A673 (cell line): ENCODE results near the gene KDM4D. TPM values are rescaled to one million over a fixed set of nuclear protein-coding genes. Genes with fewer than 3 reads are reported as not detected.

Experiments used
- BruUV-seq: library from RNA; stranded (reverse); fragments of 400-500 nt; replicated peaks from 2 replicates; lab custom pipeline; 2021; lab: Mats Ljungman, UMichigan
- CTCF ChIA-PET: fragments of 300-600 bp; sonication (Branson Sonifier 250); formaldehyde crosslinking; loops from one replicate; lab custom pipeline; 2022; ENCODE audit warnings: antibody characterized with exemption; lab: Charles Lee
- POLR2A ChIA-PET: fragments of 300-600 bp; sonication (Branson Sonifier 250); formaldehyde crosslinking; loops from one replicate; lab custom pipeline; 2022; ENCODE audit warnings: antibody characterized with exemption; ENCODE audit not compliant: low non-redundant PET; lab: Charles Lee
- DNase-seq: peaks from one replicate; pipeline ENCODE4 v3.0.0-alpha.2; 2015; ENCODE audit warnings: low spot score
- H3K27ac ChIP-seq: fragments of 200-600 bp; sonication (generic); 2 replicates; pipeline ENCODE4 v1.5.1; 2016; ENCODE audit warnings: mixed run types, low read depth, mild to moderate bottlenecking, mixed read lengths, antibody characterized with exemption, low read length; ENCODE audit not compliant: poor library complexity, severe bottlenecking
- H3K27me3 ChIP-seq: fragments of 200-600 bp; sonication (generic); replicated peaks from 2 replicates; pipeline ENCODE4 v1.6.1; 2017; ENCODE audit warnings: mixed run types, low read depth, mild to moderate bottlenecking, mixed read lengths, antibody characterized with exemption, low read length; ENCODE audit not compliant: insufficient read depth, poor library complexity
- H3K36me3 ChIP-seq: fragments of 200-600 bp; sonication (generic); 2 replicates; pipeline ENCODE4 v1.6.1; 2016; ENCODE audit warnings: mixed run types, mild to moderate bottlenecking, mixed read lengths, antibody characterized with exemption, low read length; ENCODE audit not compliant: insufficient read depth, poor library complexity, severe bottlenecking
- H3K4me1 ChIP-seq: fragments of 200-600 bp; sonication (generic); 2 replicates; pipeline ENCODE4 v1.6.1; 2017; ENCODE audit warnings: mixed run types, mild to moderate bottlenecking, mixed read lengths, antibody characterized with exemption, low read length; ENCODE audit not compliant: insufficient read depth, poor library complexity, severe bottlenecking
- H3K4me3 ChIP-seq: fragments of 200-600 bp; sonication (generic); 2 replicates; pipeline ENCODE4 v1.5.1; 2016; ENCODE audit warnings: low read depth, mixed run types, mild to moderate bottlenecking, mixed read lengths, low read length; ENCODE audit not compliant: poor library complexity, severe bottlenecking
- H3K9me3 ChIP-seq: fragments of 200-600 bp; sonication (generic); 2 replicates; pipeline ENCODE4 v1.6.1; 2016; ENCODE audit warnings: mixed run types, low read depth, mild to moderate bottlenecking, mixed read lengths, antibody characterized with exemption, low read length; ENCODE audit not compliant: poor library complexity, severe bottlenecking
- CTCF ChIP-seq: fragments of 300-800, 200-600 bp; sonication (generic); conservative IDR thresholded peaks from 2 replicates; pipeline ENCODE4 v1.5.1; 2017; ENCODE audit warnings: low read depth, mild to moderate bottlenecking, antibody characterized with exemption, low read length, moderate library complexity, mixed read lengths
- EZH2 ChIP-seq: fragments of 200-600 bp; sonication (generic); IDR thresholded peaks from 2 replicates; pipeline ENCODE4 v1.6.1; 2017; ENCODE audit warnings: borderline replicate concordance, low read depth, mild to moderate bottlenecking, mixed read lengths, antibody characterized with exemption, low read length; ENCODE audit not compliant: poor library complexity, severe bottlenecking
- intact Hi-C: fragments of 100-400 bp; cut with micrococcal nuclease; formaldehyde crosslinking; loops from one replicate; pipeline ENCODE4 v1.10.0; 2022; ENCODE audit not compliant: unreplicated experiment
- total RNA-seq: library from RNA; stranded (reverse); gene quantifications from 2 replicates; pipeline ENCODE4 v1.2.3, GENCODE V29; 2021

Gene KDM4D
- total RNA-seq, 1 experiment from 2014 or later = 3.0 TPM

GRCh38 chr11:94960488-94960887, 13.0 kb upstream of the KDM4D start:
- no TSS peak for BruUV-seq
- POLR2A ChIA-PET = no interaction called here
- TF ChIP-seq EZH2 (no peak), CTCF (no peak)
- intact Hi-C loops = no loop called here
- Histone ChIP-seq H3K36me3 (peaks cover 44% of the 10 kb centered on the region), H3K27me3 (no peaks in the 10 kb centered on the region), H3K27ac (no peak overlapping the region), H3K4me3 (no peak overlapping the region), H3K9me3 (no peaks in the 10 kb centered on the region), H3K4me1 (no peaks in the 10 kb centered on the region)
- DNase-seq = no peak
- CTCF ChIA-PET = interaction anchor here (0.6 kb wide), 1 partner anchor 19 kb away, joined by 5 read pairs; no protein-coding TSS in a partner anchor

GRCh38 chr11:94961255-94961654, 12.3 kb upstream of the KDM4D start:
- BruUV-seq = no TSS peak
- TF ChIP-seq EZH2 = no peak
- no peak for TF ChIP-seq CTCF
- H3K27ac ChIP-seq = no peak overlapping the region
- intact Hi-C loops = no loop called here
- ChIA-PET POLR2A (no interaction called here), CTCF (no interaction called here)
- H3K4me1 ChIP-seq = no peaks in the 10 kb centered on the region
- no peak for DNase-seq
- no peaks in the 10 kb centered on the region for H3K27me3 ChIP-seq
- H3K36me3 ChIP-seq = peaks cover 52% of the 10 kb centered on the region
- no peak overlapping the region for H3K4me3 ChIP-seq
- no peaks in the 10 kb centered on the region for H3K9me3 ChIP-seq

- H3K4me3 ChIP-seq = no peak overlapping the region
- H3K27ac ChIP-seq = no peak overlapping the region
- BruUV-seq = no TSS peak
- ChIA-PET CTCF (no interaction called here), POLR2A (no interaction called here)
- H3K27me3 ChIP-seq = no peaks in the 10 kb centered on the region
- intact Hi-C loops = loop anchor here (5.0 kb wide), 1 partner anchor 797 kb away; no protein-coding TSS in a partner anchor
- H3K9me3 ChIP-seq = no peaks in the 10 kb centered on the region
- no peak for DNase-seq
- no peaks in the 10 kb centered on the region for H3K4me1 ChIP-seq
- H3K36me3 ChIP-seq = peaks cover 89% of the 10 kb centered on the region
- TF ChIP-seq CTCF (no peak), EZH2 (no peak)
Observed at GRCh38 chr11:94964934-94965333, 8.6 kb upstream of the KDM4D start.
